CD4-positive, alpha-beta T cell treated with Interleukin-15 for 4 hours (primary cell): ENCODE measurements around the gene CTNNA3.

Experiments
- DNase-seq: peaks from one replicate; pipeline ENCODE4 v3.0.0-alpha.2; 2020; ENCODE audit warnings: low spot score

CTNNA3 gene

DNA sequence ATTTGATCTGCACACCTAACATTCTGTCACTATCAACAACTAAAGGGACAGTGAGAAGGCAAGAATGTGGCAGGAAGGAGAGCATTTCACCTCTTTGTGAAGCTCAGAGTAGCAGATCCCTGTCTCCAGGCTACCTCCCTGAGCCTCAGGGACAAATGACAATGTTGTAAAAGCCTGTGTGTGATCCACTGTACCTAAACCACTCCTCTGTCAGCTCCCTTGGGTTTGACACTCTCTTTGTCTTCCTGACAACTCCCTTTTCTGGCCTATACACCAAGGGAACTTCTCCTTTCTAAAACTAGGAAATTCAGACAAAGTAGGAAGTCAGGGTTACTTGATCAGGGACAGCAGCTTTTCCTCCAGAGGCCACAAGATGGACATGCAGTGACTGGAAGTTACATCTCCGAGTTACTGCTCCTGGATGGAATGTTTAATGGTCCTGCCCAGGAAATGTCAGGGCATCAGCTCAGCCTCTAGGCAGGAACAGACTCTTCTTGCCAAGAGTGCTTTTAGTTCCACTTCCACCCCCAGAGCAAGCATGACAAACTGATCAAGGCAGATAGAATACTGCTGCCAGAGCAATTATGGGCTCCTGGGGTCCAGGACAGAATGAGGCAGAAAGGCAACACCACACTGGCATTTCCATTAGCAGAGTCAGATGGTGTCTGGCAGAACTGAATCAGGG is 1784.7 kb downstream of the CTNNA3 start:
- no peak for DNase-seq

GRCh38 chr10:65910209-65910608 is 1785.8 kb downstream of the CTNNA3 start:
- DNase-seq = no peak

DNA sequence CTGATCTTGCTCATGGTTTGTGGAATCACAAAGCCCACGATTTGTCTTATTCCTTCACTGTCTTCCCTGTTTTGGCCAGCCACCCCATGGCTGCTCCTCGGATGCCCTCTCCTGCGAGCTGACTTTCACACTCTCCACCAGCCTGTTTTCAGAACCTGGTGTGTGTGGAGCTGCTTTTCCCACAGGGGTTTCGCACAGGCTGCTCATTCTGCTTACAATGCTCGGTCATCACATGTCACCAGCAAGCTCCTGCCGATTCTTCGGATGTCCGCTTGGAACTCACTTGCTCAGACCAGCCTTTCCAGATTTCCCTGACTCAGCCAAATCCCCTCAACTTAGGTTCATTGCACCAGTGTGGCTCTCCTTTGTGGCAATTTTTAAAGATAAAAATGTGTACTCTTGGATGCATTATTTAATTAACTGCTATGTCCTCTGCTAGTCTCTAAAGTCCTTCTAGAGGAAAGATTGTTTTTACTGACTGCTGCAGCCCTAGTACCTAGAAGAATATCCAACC is 1788.7 kb downstream of the CTNNA3 start:
- DNase-seq = no peak

GRCh38 chr10:65903620-65904019 is 1792.4 kb downstream of the CTNNA3 start:
- no peak for DNase-seq

DNA sequence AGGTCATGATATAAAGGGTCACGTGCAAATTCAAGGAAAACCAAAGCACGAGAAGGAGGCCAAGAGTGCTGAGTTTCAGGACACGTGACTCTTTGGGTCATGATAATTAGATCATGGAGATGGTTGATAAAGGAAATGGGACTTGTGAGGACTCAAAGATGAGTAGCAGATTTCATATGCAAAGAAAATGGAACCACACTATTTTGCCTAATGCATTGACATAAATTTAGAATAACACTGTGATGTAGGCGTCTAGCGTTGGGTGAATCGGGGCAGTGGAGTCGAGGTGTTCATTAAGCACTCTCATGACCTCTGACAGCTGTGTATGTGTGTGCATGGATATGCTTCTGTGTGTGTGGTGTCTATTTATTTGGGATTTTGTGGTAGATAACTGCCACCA is 1795.7 kb downstream of the CTNNA3 start:
- DNase-seq = no peak

- DNase-seq = no peak
These were observed 1797.9 kb downstream of the CTNNA3 start for GRCh38 chr10:65898055-65898454.

GRCh38 chr10:65894961-65895360 is 1801.0 kb downstream of the CTNNA3 start:
- no peak for DNase-seq

GRCh38 chr10:65894379-65894778 is 1801.6 kb downstream of the CTNNA3 start:
- DNase-seq = no peak

- DNase-seq = no peak
These were observed 1802.3 kb downstream of the CTNNA3 start for GRCh38 chr10:65893676-65894075.

- no peak for DNase-seq
These were observed 1803.7 kb downstream of the CTNNA3 start for GRCh38 chr10:65892284-65892683.

- DNase-seq = no peak
These were observed 1804.7 kb downstream of the CTNNA3 start for GRCh38 chr10:65891073-65891981.

GRCh38 chr10:65864529-65864928 is 1831.5 kb downstream of the CTNNA3 start:
- no peak for DNase-seq

DNA sequence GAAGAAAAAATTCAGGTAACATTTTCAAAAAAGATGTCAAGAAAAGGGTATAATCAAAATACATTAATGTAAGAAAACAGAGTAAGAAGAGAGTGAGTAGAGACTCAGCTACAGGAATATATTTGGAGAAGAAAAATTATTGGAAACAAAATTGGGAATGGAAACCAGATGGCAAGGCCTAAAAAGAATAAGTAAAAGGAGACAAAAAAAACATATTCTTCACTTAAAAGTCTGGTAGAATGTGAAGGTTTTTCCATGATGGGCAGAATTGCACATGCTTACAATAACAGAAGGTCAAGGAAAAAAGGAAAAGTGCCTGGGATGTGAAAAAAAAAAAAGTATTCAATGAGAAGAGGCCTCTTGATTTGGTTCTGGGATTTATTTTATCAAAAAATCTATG is 1832.0 kb downstream of the CTNNA3 start:
- DNase-seq = no peak
